Cerebellar nuclear complex (tissue), 1 donor: ENCODE results near the gene RIPK1.
A peak's percentile ranks its signal among the peaks of the same experiment; 100 is the strongest.
"Not testable (repeated sequence)": the region's sequence is repeated elsewhere in the genome, so short reads cannot be mapped to it uniquely, and the experiment has no call there.

Experiments
- DNase-seq, 2 experiments: peaks; one replicate each; lab custom pipeline; 2025; lab: John Stamatoyannopoulos, UW

RIPK1 gene

GRCh38 chr6:3045777-3046176 lies 22.5 kb upstream of the RIPK1 start:
- no peak for DNase-seq

GRCh38 chr6:3046295-3046694 lies 22.0 kb upstream of the RIPK1 start:
- DNase-seq = no peak

DNA sequence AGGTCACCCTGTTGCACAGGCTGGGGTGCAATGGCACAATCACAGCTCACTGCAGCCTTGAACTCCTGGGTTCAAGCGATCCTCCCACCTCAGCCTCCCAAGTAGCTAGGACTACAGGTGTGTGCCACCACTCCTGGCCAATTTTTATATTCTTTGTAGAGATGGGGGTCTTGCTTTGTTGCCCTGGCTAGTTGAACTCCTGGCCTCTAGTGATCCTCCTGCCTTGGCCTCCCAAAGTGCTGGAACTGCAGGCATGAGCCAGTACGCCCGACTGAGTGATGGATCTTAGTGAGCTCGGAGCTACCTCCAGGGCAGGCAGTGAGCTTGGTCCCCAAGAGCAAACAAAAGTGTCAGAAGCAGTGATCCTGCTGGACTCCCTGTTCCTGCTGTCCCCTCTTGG lies 20.3 kb upstream of the RIPK1 start:
- not testable (repeated sequence) for DNase-seq

- no peak for DNase-seq
These were observed 15.6 kb upstream of the RIPK1 start for GRCh38 chr6:3052481-3053230.

GRCh38 chr6:3053231-3053508 lies 15.1 kb upstream of the RIPK1 start:
- DNase-seq = no peak

- not testable (repeated sequence) for DNase-seq
These were observed 13.8 kb upstream of the RIPK1 start for GRCh38 chr6:3054229-3055157.

- DNase-seq = not testable (repeated sequence)
These were observed 13.2 kb upstream of the RIPK1 start for GRCh38 chr6:3055158-3055499.

DNA sequence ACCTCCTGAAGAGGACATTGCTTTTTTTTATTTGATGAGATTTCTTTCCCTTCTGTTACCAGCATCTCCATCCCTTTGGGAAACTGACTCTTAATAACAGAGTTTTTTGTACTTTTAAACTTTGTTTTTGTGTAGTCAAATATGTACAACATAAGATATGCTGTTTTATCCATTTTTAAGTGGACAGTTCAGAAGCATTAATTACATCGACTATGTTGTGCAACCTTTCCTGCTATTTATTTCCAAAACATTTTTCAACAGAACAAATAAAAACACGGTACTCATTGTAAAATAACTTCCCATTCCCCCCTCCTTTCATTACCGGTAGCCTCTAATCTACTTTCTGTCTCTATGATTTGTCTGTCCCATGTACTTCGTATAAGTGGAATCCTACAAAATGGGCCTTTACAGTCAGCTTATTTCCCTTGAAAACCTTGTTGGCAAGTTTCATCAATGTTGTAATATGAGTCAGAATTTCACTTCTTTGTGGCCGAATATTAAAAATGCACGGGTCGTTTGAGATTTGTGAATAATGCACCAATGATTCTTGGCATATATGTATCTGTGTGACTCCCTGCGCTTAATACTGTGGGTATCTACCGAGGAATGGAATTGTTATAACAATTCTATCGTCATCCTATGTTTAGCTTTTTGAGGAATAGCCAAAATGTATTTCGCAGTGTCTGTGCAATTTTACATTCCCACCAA lies 11.1 kb upstream of the RIPK1 start:
- DNase-seq = no peak

DNA sequence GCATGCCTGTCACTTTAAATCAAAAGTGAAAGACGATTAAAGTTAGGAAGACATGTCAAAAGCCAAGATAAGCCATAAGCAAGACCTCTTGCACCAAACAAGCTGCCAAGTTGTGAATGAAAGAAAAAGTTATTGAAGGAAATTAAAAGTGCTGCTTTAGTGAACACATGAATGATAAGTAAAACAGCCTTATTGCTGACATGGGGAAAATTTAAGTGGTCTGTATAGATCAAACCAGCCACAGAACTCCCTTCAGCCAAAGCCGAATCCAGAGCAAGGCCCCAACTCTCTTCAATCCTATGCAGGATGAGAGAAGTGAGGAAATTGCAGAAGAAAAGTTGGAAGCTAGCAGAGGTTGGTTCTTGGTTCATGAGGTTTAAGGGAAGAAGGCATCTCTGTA lies 9.3 kb upstream of the RIPK1 start:
- no peak for DNase-seq

- not testable (repeated sequence) for DNase-seq
These were observed 8.2 kb upstream of the RIPK1 start for GRCh38 chr6:3060092-3060491.

DNA sequence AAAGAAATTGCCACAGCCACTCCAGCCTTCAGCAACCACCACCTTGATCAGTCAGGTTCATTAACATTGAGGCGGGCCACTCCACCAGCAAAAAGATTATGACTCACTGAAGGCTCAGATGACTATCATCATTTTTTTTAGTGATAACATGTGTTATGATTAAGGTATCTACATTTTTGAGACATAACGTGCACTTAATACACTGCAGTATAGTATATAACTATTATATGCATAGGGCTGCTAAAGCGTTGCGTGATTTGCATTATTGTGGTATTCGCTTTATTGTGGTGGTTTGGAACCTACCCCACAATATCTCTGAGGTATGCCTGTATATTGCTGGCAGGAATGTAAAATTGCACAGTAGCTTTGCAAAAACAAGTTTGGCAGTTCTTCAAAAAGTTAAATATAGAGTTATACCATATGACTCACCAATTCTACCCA lies 6.8 kb upstream of the RIPK1 start:
- DNase-seq = no peak

GRCh38 chr6:3063340-3063732 lies 5.0 kb upstream of the RIPK1 start:
- DNase-seq = not testable (repeated sequence)

DNA sequence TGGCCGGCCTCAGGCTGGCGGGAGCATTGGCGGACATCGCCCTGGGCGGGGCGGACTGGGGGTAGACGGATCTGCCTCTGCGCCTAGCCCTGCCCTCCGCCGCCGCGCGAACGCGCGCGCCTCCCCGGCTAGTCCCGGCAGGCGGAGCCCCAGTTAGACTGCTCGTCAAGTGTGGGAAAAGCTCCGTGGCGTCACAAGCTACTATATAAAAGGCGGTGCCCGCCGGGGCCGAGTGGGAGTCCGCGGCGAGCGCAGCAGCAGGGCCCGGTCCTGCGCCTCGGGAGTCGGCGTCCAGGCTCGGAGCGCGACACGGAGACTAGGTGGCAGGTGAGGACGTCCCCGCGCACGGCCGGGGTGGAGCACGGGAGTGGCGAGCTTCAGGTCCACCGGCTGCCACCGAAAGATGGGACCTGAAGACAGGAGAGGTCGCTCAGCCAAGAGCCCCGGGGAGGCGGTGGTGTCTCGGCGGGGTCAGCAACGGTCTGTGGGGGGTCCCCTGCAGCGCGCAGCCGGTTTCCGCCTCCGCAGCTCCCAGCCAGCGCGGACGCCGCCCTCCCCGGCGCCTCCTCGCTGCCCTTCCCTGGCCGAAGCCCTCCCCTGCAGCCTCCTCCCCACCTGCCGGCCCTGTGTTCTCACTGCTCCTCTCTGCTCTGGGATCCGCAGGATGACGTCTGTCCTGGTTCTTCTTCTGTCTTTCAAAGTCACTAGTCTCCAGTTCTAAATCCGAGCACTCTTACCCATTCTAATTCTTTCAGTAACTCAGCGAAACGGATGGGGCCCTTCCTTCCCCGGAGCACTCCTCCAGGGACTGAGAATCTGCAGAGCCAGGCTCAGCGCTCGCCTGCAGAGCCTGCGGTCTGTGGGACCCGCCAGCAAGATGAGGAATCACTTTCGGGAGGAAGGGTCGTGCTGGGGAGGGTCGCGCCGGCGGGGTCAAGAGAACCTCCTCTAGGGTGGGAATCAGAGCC lies 4.3 kb upstream of the RIPK1 start:
- DNase-seq = peak in 1 of 2 experiments; percentile 81

GRCh38 chr6:3071568-3071967 lies 3.3 kb downstream of the RIPK1 start:
- DNase-seq = no peak

DNA sequence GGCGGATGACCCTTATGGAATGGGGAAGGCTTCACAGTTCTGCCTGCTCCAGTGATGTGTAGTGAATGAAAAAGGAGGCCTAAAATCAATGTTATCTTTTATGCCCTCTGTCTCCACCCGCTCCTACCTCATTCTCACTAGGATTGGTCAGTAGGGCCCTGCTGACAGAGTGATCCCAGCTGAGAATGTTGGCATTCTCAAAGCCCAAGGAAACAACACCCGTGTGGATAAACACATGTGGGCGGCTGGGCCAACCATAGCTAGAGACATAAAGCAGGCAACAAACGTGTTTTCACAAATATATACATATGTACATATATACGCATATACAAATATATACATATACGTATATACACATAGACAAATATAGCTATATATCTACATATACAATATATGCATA lies 4.5 kb downstream of the RIPK1 start:
- no peak for DNase-seq

DNA sequence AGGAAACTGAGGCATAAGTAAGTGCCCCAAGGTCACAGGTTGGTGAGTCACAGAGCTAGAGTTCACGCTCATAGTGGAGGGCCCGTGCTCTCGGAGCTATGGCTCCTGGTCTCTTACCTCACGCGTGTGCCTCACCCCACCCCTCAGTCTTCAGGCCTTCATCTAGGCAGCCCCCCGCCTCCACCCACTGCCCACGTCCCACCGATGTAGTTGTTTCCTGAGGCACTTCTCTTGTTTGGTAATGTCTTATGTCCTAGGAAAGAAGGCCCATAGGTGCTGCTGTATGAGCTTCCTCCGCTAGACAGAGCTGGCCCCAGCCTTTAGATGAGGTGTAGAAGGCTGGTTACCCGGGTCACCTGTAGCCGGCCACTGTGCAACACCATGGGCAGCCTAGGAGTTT lies 5.1 kb downstream of the RIPK1 start:
- DNase-seq = no peak

DNA sequence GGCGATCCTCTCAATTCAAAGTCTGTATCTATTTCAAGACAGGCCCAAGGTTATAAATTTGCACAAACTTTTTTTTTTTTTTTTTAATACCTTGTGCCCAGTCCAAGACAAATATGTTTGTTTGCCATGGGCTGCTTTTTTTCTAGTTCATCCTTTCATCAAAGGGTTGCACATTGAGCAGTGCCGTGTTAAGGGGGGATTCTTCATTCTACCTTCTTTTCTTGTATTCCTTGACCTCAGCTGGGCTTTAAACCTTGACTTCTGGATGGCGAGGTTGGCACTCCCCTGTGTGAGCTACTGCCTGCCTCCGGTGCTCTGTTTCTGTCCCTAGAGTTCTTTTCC lies 7.4 kb downstream of the RIPK1 start:
- DNase-seq = no peak

GRCh38 chr6:3076320-3076719 lies 8.0 kb downstream of the RIPK1 start:
- DNase-seq = no peak

DNA sequence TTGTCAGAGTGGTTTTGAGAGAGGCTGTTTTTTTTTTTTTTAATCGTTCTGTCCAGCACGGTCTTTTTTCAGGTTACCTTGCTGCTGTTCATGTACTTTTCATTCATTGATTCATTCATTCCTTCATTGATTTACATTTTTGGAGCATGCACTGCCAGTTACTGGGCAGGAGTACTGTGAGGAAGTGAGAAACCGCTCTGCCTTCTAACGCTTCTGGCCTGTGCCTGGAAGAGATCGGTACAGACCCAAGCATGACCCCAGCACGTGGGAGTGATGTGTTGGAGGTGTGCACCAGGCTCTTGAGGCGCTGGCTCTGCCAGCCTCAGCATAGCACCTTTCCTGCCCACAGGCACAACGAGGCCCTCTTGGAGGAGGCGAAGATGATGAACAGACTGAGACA lies 9.1 kb downstream of the RIPK1 start:
- no peak for DNase-seq

DNA sequence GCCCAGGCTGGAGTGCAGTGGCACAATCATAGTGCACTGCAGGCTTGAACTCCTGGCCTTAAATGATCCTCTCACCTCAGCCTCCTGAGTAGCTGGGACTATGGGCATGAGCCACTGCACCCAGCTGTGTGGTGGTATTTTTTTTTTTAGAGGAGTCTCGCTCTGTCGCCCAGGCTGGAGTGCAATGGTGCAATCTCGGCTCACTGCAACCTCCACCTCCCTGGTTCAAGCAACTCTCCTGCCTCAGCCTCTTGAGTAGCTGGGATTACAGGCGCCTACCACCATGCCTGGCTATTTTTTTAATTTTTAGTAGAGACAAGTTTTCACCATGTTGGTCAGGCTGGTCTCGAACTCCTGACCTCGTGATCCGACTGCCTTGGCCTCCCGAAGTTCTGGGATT lies 10.7 kb downstream of the RIPK1 start:
- not testable (repeated sequence) for DNase-seq

- DNase-seq = no peak
These were observed 11.4 kb downstream of the RIPK1 start for GRCh38 chr6:3079682-3080081.

- no peak for DNase-seq
These were observed 13.7 kb downstream of the RIPK1 start for GRCh38 chr6:3081960-3082359.
